GM19455 (cell line): ENCODE results near the gene ESR1.
"Not testable (repeated sequence)": the region's sequence is repeated elsewhere in the genome, so short reads cannot be mapped to it uniquely, and the experiment has no call there.

ENCODE experiments used
- ATAC-seq: cut with Tn5 transposase; IDR thresholded peaks from one replicate; pipeline ENCODE4 v1.9.1; 2021; ENCODE audit not compliant: unreplicated experiment

Gene ESR1

GRCh38 chr6:151811081-151811480, 3.6 kb downstream of the ESR1 start:
- no peak for ATAC-seq

GRCh38 chr6:151813858-151814257, 6.4 kb downstream of the ESR1 start:
- ATAC-seq: no peak

- no peak for ATAC-seq
These were observed 7.1 kb downstream of the ESR1 start for GRCh38 chr6:151814614-151815013.

- ATAC-seq: peak; percentile 96
These were observed 15.0 kb downstream of the ESR1 start for GRCh38 chr6:151822252-151823111.

GRCh38 chr6:151826517-151827142, 19.1 kb downstream of the ESR1 start:
- ATAC-seq: no peak

DNA sequence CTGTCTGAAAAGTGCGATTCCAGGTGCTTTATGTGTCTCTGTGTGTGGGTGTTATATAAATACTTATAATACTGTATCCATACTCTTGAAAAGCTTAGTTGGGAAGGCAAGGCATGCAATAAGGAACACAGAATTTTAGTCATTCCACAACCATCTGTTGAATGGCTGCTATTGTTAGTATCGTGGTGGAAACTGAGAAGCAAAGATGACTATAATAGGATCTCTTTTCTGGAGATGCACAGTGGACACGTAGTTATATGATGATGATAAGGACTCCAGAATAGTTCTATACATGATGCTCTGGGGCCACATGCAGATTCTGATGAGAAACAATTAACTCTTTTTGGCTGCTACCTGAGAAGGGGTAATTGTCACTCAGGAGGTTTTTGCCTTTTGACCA, 25.2 kb downstream of the ESR1 start:
- ATAC-seq: no peak

GRCh38 chr6:151835396-151835795, 27.9 kb downstream of the ESR1 start:
- ATAC-seq: no peak

DNA sequence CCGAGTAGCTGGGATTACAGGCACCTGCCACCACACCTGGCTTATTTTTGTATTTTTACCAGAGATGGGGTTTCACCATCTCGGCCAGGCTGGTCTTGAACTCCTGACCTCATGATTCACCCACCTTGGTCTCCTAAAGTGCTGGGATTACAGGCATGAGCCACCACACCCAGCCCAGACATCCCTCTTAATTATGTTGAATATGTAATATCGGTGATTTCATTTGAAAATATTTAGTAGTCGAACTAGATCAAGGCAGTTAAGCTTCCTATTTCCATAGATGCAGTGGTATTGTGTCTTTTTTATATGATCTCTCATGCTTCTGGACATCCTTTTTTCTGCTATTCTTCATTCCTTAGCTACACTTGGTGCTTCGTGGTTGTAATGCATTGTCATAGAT, 29.7 kb downstream of the ESR1 start:
- ATAC-seq: no peak

DNA sequence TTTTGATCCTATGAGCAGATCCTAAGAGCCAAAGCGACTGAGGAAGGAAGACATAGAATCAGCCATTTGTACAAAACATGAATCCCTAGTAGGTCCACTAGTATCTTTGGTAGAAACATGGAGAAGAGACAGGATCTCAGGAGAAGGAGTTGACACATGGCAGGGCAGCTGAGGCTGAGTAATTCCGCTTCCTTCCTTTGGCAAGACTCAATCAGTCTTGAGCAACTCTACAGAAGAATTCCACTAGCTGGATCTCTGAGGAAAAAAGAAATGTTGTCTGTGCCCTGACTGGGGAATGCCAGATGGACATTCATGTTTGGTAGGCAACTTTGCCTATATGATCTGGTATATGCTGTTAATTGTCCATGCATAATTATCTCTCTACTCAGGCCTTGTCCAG, 35.3 kb downstream of the ESR1 start:
- ATAC-seq: no peak

DNA sequence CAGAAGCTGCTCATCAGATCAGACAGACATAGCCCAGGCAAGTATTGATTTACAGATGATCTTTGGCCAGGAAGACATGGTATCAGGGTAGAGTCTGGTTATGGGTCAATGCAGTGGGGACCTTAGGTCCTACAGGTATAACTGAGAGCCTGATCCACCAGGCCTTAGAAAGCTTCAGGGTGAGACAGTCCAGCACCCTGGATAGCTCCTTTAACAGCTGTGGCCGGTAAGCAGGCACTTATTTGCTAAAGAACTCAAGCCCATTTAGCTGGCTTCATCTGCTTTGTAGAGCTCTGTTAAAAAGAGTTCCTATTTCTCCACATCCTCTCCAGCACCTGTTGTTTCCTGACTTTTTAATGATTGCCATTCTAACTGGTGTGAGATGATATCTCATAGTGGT, 39.6 kb downstream of the ESR1 start:
- ATAC-seq: no peak

- ATAC-seq: no peak
These were observed 43.1 kb downstream of the ESR1 start for GRCh38 chr6:151850479-151851003.

DNA sequence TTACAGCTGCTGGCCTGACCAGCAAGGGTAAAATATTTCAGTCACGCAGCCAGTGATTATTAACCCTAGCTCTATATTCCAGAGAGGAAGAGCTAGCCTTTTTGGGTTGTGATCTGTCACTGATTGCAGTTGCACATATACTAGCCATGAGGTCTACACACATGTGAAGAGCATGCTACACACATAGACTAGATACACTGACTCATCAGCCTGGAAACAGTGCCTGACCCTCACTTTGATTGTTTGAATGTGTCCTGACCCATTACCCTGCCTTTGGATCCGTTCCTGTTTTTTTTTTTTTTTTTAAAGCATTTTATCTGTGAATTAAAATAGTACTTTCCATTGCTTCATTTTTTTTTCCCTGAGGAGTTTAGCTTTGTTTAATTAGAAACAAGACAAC, 50.8 kb downstream of the ESR1 start:
- ATAC-seq: no peak

DNA sequence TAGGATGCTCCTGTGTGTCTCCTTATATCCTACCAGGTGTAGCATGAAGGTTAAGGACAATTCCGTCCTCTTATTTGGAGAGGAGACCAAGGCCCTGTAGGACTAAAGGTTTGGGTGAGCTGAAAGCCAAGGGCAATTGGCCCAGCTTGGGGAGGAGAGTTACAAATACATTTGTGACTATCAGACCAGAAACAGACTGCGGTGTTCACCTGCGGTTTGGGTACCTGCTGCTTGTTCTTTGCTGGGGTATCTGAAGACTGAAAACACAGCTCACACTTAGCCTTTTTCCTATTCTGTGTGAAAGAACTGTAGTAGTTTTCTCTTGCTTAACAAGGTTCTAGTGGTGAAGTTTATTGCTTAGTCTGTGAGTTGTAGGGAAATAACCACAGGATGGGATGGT, 55.0 kb downstream of the ESR1 start:
- ATAC-seq: no peak

GRCh38 chr6:151867361-151867869, 59.9 kb downstream of the ESR1 start:
- ATAC-seq: not testable (repeated sequence)

DNA sequence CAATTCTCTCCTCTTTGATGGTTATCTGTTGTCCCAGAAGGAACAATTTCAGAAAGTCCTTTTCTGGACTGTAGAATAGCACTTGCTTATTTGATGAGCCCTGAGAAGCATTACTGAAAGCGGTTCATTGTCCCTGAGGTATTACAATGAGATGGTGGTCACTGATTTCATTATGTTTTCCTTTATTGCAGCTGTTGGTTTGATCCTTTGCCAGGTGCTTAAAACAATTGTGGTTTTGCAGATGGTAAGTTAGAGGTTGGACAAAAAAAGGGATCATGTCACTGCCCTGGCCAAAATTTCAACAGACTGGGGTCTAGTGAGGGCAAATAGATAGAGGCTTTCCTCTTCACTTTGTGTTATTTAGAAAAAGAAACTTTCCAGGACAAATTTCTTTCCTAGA, 61.9 kb downstream of the ESR1 start:
- no peak for ATAC-seq

GRCh38 chr6:151869787-151870186, 62.3 kb downstream of the ESR1 start:
- ATAC-seq: no peak

DNA sequence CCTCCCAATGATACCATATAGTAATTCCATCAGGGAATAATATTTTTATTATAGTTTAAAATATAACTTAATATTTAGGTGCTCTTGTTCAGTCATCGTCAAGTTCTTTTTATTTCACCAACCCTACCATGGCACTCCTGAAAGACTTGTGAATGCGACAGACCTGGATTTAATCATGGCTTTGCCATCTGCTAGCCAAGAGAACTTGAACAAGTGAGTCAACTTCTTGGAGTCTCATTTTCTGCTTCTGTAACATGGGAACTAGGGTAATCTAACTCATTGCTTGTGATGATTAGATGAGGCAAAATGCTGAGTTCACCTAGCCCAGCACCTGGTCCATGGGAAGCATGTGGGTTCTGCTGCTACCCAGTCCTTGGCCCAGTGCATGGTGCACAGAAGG, 62.9 kb downstream of the ESR1 start:
- ATAC-seq: no peak

DNA sequence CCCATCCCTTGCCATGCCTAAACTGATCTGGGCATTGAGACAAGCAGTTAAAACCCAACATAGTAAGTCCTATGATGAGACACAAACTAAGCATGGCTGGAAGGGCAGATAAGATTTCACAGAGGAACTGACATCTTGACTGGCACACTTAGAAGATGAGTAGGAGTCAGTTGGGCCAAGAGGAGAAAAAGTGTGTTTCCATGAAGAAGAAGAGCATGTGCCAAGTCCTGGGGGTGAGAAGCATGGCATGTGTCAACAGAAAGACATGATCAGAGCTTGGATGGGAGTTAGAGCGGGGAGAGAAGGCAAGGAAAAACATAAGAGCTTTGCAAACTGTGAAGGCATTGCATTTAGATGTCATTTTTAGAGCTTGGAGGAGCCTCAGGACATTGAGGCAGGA, 68.0 kb downstream of the ESR1 start:
- ATAC-seq: no peak

DNA sequence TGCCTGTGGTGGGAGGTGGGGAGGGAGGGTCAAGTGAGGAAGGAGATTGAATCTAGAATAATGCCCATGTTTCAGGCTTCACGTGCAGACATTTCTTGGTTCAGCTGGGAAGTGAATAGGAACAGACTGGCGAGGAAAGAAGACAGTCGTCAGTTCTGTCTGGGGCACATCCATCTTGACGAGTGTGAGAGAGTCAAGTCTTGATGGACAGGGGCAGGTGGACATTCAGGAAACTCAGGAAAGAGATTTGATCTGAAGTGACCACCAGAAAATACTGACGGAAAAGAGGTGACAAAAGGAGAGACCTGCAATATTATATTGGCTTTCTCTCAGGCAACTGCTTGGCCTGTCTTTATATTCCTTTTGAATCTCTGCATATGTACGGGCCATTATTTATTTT, 68.6 kb downstream of the ESR1 start:
- no peak for ATAC-seq

- no peak for ATAC-seq
These were observed 70.0 kb downstream of the ESR1 start for GRCh38 chr6:151877458-151877857.

DNA sequence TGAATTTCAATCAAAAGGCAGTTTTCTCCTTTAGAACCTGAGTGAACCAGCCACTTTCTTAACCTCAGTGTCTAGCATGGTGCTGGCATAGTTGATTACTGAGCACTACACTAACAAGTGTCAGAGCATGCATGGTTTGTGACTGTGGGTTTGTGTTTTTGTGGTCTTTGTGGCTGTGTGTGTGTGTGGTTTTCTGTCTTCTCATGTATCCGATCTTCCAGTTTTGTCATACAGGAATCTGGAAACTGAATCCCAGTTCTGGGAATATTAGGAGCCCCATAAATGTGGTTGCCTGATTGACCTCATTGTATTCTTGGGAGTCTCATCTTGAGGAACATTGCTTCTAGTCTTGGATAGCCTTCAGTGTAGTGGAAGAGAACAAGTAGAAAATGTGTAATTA, 73.7 kb downstream of the ESR1 start:
- no peak for ATAC-seq

DNA sequence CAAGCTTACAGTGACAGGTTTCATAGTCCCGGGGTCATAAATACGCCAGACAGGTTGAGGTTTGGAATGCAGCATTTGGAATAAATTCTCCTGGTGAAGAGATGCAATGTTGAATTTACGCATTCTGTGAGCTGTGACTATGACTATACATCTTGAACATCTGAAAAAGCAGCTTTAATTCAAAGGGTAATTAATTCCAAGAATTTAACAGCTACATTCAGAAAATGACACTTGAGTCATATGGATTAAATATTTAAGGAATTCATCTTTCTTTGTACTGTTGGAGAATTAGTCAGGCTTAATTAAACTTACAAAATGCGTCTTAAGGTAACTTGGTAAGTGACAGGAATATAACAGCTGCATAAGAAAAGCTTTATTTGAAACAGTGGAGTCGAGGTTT, 74.7 kb downstream of the ESR1 start:
- no peak for ATAC-seq
